GM18505 (cell line): Measurements from ENCODE around the gene ATIC.
"Not testable (repeated sequence)": the region's sequence is repeated elsewhere in the genome, so short reads cannot be mapped to it uniquely, and the experiment has no call there.

ENCODE experiments used
- ATAC-seq: cut with Tn5 transposase; IDR thresholded peaks from one replicate; pipeline ENCODE4 v1.9.1; 2021; ENCODE audit not compliant: unreplicated experiment
- POLR2A ChIP-seq: IDR thresholded peaks from 4 replicates; pipeline ENCODE4 v1.6.1; 2011; ENCODE audit warnings: borderline replicate concordance; ENCODE audit not compliant: insufficient read depth, insufficient read length; ENCODE audit errors: extremely low read depth

ATIC gene

GRCh38 chr2:215359576-215359922, 47.7 kb downstream of the ATIC start:
- TF ChIP-seq POLR2A: no peak
- no peak for ATAC-seq

DNA sequence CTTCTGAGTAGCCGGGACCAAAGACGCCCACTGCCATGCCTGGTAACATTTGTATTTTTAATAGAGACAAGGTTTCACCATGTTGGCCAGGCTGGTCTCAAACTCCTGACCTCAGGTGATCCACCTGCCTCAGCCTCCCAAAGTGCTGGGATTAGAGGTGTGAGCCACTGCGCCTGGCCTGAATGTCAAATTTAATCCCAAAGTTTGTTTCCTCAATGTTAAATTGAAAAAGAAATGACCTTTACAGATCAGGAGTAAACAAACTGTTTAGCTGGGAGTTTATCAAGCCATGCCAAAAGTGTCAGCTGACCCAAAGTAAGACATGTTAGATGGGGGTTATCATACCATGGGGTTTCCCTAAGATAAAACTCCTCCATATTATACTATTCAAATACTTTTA, 48.2 kb downstream of the ATIC start:
- not testable (repeated sequence) for ATAC-seq

- TF ChIP-seq POLR2A: no peak
- no peak for ATAC-seq
These were observed 48.7 kb downstream of the ATIC start for GRCh38 chr2:215360596-215360995.

GRCh38 chr2:215361211-215361875, 49.5 kb downstream of the ATIC start:
- no peak for ATAC-seq
- no peak for TF ChIP-seq POLR2A

- no peak for ATAC-seq
These were observed 50.2 kb downstream of the ATIC start for GRCh38 chr2:215361876-215362561.

DNA sequence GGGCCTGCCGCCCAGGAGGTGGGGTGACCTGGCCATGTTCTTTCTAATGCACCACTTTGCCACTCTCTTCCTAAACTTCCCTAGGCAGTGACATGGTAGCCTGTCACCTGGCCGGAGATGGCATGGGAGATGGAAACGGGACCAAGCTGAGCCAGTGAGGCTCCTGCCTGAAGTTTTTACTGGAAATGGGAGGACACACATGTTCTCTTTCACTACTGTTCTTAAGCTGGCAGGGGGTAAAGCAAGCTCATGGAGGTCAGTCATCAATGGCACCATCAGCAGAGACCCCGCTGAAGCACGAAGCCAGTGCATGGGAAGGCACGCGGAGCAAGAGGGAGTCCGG, 50.7 kb downstream of the ATIC start:
- TF ChIP-seq POLR2A: no peak
- ATAC-seq: no peak

More at GRCh38 chr2:215361876-215362561, 50.2 kb downstream of the ATIC start:
- TF ChIP-seq POLR2A: no peak

DNA sequence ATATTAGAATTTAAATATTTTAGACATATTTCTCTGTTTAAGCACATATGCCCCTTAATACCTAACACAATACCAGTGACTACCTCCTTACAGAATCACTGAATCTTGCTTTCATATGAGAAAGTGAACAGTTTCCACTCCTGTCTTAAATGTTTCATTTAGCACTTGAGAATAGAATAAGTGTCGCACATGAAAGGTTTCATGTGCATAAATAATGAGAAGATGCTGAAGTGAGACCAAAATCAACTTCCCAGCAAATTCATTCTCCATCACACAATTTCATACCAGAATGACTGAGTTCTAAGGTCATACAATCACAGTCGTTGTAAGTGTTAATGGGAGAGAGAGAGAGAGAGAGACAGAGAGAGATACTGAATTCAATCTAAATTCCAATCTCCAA, 51.2 kb downstream of the ATIC start:
- no peak for TF ChIP-seq POLR2A
- ATAC-seq: no peak

DNA sequence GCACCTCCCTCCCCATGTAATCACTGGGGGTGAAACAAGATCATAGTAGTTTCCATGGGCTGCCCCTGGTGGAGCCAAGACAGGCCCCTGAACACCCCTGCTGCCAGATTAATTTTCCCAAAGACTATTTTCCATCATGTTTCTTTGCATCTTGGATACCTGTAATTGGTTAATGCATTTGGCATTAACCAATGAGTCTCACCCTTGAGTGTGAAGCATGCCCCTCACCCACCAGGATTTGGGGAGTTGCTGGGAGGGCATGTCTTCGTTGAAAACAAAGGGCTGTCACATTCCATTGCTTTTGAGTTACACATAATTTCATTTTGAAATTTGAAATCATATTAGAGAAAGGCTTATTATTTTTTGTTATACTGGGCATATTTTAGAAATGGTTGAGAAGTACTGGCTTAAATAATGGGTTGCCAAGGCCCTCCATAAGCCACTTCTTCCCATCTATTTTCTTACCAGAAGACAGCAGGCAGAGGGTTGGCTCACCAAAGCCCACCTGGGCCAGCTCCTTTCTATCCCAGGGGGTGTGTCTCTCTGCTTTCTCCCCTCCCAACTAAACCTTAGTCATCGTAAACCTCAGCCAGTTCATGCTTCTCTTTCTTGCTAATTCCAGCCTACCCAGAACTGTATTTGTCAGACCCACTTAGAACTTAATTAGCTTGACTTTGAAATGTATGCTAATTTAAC, 51.8 kb downstream of the ATIC start:
- no peak for TF ChIP-seq POLR2A
- no peak for ATAC-seq

GRCh38 chr2:215364157-215365155, 52.6 kb downstream of the ATIC start:
- no peak for TF ChIP-seq POLR2A
- no peak for ATAC-seq

DNA sequence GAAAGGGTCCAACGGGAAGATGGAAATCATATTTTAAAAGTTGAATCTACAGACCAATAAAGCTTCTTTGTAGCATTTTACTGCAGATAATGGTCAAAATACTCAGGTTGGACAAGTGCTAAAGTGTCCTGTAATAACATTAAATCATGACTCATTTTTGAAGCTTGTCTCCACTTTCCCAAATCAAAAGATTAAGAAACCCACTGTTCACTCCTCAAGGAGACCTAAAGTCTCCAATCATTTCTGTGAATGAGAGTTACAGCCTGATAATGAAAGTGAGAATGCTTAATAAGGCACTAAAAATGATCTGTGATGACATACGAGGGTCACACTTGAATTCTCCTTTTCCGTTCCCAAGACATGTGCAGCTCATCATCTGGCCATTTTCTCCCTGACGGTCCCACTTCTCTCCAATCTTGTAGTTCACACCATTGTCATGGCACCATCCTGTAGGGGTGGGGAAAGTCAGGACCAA, 53.4 kb downstream of the ATIC start:
- ATAC-seq: no peak
- no peak for TF ChIP-seq POLR2A

DNA sequence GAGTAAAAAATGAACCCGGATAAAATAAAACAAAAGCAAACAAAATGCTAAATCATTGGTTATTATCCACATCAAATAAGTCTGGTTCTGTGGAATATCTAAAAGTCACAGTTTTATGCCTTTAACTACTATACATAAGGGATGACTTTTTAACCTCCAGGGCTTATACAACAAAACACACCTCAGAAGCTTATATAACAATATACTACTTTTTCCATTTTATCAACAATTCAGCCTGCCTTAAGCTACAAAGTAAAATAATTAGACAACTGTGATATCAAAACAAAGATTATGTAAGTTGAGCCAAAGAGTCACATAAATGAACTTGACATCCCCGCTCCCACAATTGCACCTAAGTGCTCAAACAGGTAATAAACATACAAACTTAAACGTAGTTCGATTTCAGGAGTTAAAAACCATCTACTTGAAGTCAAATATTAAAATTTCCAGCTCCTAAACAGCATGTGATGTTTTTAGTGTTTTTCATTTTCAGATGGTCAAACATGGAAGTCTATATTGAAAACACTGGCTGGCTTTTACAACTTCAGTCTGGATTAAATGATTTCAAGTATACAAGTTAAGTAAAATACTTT, 54.7 kb downstream of the ATIC start:
- ATAC-seq: no peak

DNA sequence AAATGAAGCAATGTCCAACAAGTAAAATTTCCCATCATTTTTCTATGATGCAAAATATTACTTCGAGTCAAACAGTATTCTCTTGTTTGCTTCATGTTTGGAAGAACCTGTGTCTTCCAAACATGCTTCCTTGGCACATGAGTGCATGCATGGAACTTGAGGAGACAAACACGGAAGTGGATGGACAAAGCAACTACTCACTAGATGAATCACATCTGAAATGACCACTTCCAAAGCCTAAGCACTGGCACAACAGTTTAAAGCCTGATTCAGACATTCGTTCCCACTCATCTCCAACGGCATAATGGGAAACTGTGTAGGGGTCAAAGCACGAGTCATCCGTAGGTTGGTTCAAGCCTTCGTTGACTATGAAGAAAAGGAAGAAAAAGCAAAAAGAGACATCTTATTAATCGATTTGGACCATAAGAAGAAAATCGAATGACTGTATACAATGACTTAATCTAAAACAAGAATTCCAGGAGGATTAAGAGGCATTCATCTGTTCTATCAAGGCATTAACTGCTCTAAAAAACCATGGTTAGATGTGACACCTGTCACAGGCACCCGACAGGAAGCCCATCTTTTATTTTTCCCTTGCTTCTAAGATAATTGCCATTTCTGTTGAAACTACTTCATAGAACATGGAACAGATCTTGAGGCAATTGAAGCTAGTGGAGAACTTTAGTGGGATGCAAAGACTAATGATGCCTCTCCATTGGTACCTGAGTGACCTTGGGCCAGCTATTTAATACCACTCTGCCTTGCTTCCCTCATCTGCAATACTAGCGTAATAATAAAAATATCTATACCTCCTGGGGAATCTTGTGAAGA, 56.0 kb downstream of the ATIC start:
- no peak for ATAC-seq
- TF ChIP-seq POLR2A: no peak

More for the DNA sequence above, 54.7 kb downstream of the ATIC start:
- TF ChIP-seq POLR2A: no peak
